H1 (cell line): ENCODE data around the gene RUFY1. TPM values are rescaled to one million over a fixed set of nuclear protein-coding genes. Genes with fewer than 3 reads are reported as not detected.

Source experiments
- CTCF ChIA-PET: fragments of 300-600 bp; sonication (Branson Sonifier 250); formaldehyde crosslinking; loops from one replicate; lab custom pipeline; 2021; ENCODE audit not compliant: partially characterized antibody; lab: Charles Lee
- POLR2A ChIA-PET: fragments of 300-600 bp; sonication (Branson Sonifier 250); formaldehyde crosslinking; loops from one replicate; lab custom pipeline; 2021; ENCODE audit warnings: inconsistent platforms; ENCODE audit not compliant: partially characterized antibody; lab: Charles Lee
- DNase-seq, 2 experiments: peaks; one replicate each; pipeline versions ENCODE4 v3.0.0 to v3.0.0-alpha.2; 2010 to 2022; ENCODE audit warnings: low spot score in 2 of 2, low read depth in 1 of 2, mixed read lengths in 1 of 2
- FAIRE-seq: peaks from 2 replicates; lab custom pipeline; 2011; peaks lifted over from hg19 to GRCh38; lab: Jason Lieb, UNC
- H2AFZ ChIP-seq: 2 replicates; pipeline ENCODE4 v1.8.1; 2012; ENCODE audit warnings: low read length, inconsistent platforms
- H2AK5ac ChIP-seq: 2 replicates; pipeline ENCODE4 v1.6.1; 2013; ENCODE audit warnings: low read depth, low read length
- H2BK120ac ChIP-seq: replicated peaks from 2 replicates; pipeline ENCODE3; 2013; ENCODE audit warnings: low read depth, low read length, inconsistent platforms
- H2BK12ac ChIP-seq: 2 replicates; pipeline ENCODE4 v1.6.1; 2013; ENCODE audit warnings: low read depth, low read length
- H2BK15ac ChIP-seq: 2 replicates; pipeline ENCODE4 v1.6.1; 2013; ENCODE audit warnings: low read length
- H2BK20ac ChIP-seq: 2 replicates; pipeline ENCODE4 v1.6.1; 2013; ENCODE audit warnings: low read length
- H2BK5ac ChIP-seq: 2 replicates; pipeline ENCODE4 v1.6.1; 2013; ENCODE audit warnings: low read depth, low read length
- H3K14ac ChIP-seq: 2 replicates; pipeline ENCODE4 v1.6.1; 2013; ENCODE audit warnings: inconsistent platforms; ENCODE audit not compliant: insufficient read length
- H3K18ac ChIP-seq: 2 replicates; pipeline ENCODE4 v1.6.1; 2013; ENCODE audit warnings: low read length; ENCODE audit errors: extremely low read depth
- H3K23ac ChIP-seq: 2 replicates; pipeline ENCODE4 v1.6.1; 2013; ENCODE audit warnings: inconsistent platforms; ENCODE audit not compliant: insufficient read length
- H3K23me2 ChIP-seq: 2 replicates; pipeline ENCODE4 v1.6.1; 2013; ENCODE audit warnings: low read depth, low read length
- H3K27ac ChIP-seq: 2 replicates; pipeline ENCODE4 v1.6.1; 2011; ENCODE audit warnings: low read depth, low read length, inconsistent platforms
- H3K27me3 ChIP-seq, 4 experiments: replicated peaks in 1 of 4; 1 replicate in 1 of 4; 2 replicates in 3 of 4; pipeline versions ENCODE4 v1.6.1 to v1.8.1; 2011 to 2013; ENCODE audit warnings: low read length in 3 of 4, mild to moderate bottlenecking in 3 of 4, inconsistent platforms in 2 of 4, mixed read lengths in 2 of 4, moderate library complexity in 1 of 4; ENCODE audit not compliant: control insufficient read depth in 3 of 4, insufficient read depth in 3 of 4; ENCODE audit errors: extremely low read depth in 1 of 4
- H3K36me3 ChIP-seq, 4 experiments: 2 replicates each; pipeline versions ENCODE4 v1.6.1 to v1.8.1; 2011 to 2013; ENCODE audit warnings: mild to moderate bottlenecking in 4 of 4, low read length in 3 of 4, moderate library complexity in 2 of 4, control low read depth in 1 of 4, inconsistent platforms in 1 of 4; ENCODE audit not compliant: insufficient read depth in 4 of 4, control insufficient read depth in 2 of 4
- H3K4ac ChIP-seq: replicated peaks from 2 replicates; pipeline ENCODE3; 2013; ENCODE audit warnings: low read length, low read depth, mixed read lengths, inconsistent platforms; ENCODE audit not compliant: insufficient read length
- H3K4me1 ChIP-seq, 4 experiments: replicated peaks in 1 of 4; 1 replicate in 1 of 4; 2 replicates in 3 of 4; pipeline versions ENCODE4 v1.6.1 to v1.8.1; 2011 to 2013; ENCODE audit warnings: low read length in 3 of 4, inconsistent platforms in 2 of 4, mixed read lengths in 1 of 4; ENCODE audit not compliant: insufficient read depth in 4 of 4, control insufficient read depth in 3 of 4
- H3K4me2 ChIP-seq, 2 experiments: 2 replicates each; pipeline versions ENCODE4 v1.6.1 to v1.8.1; 2011 to 2013; ENCODE audit warnings: low read depth in 2 of 2, low read length in 2 of 2, control low read depth in 1 of 2, inconsistent platforms in 1 of 2, mild to moderate bottlenecking in 1 of 2; ENCODE audit not compliant: insufficient read depth in 1 of 2
- H3K4me3 ChIP-seq, 4 experiments: fragments of 200-600, 300-600 bp in 1 of 4; sonication (generic), shearing (Covaris generic), sonication (Bioruptor Twin) in 1 of 4; 2 replicates each; pipeline versions ENCODE4 v1.5.1 to v1.8.1; 2011 to 2016; ENCODE audit warnings: low read length in 4 of 4, low read depth in 3 of 4, control low read depth in 2 of 4, inconsistent platforms in 2 of 4, mild to moderate bottlenecking in 2 of 4, mixed read lengths in 1 of 4, moderate library complexity in 1 of 4; ENCODE audit not compliant: insufficient read depth in 2 of 4; ENCODE audit errors: extremely low read depth in 1 of 4
- H3K56ac ChIP-seq: replicated peaks from 2 replicates; pipeline ENCODE3; 2013; ENCODE audit warnings: low read depth, mild to moderate bottlenecking, mixed read lengths, low read length, inconsistent platforms; ENCODE audit not compliant: insufficient read length
- H3K79me1 ChIP-seq: 2 replicates; pipeline ENCODE4 v1.6.1; 2013; ENCODE audit warnings: low read depth, low read length, control low read depth
- H3K79me2 ChIP-seq, 2 experiments: 2 replicates each; pipeline versions ENCODE4 v1.6.1 to v1.8.1; 2012 to 2013; ENCODE audit warnings: low read length in 2 of 2, mild to moderate bottlenecking in 2 of 2, inconsistent platforms in 1 of 2; ENCODE audit not compliant: insufficient read depth in 2 of 2, control insufficient read depth in 1 of 2
- H3K9ac ChIP-seq, 4 experiments: replicated peaks in 1 of 4; 1 replicate in 1 of 4; 2 replicates in 3 of 4; pipeline versions ENCODE4 v1.6.1 to v1.8.1; 2011 to 2013; ENCODE audit warnings: low read depth in 3 of 4, low read length in 3 of 4, control low read depth in 2 of 4, mild to moderate bottlenecking in 2 of 4, moderate library complexity in 2 of 4, inconsistent platforms in 1 of 4; ENCODE audit errors: extremely low read depth in 1 of 4
- H3K9me3 ChIP-seq, 2 experiments: 2 replicates each; pipeline versions ENCODE4 v1.6.1 to v1.8.1; 2012 to 2013; ENCODE audit warnings: mild to moderate bottlenecking in 2 of 2, moderate library complexity in 2 of 2, control low read depth in 1 of 2, inconsistent platforms in 1 of 2, low read depth in 1 of 2, low read length in 1 of 2, mixed read lengths in 1 of 2; ENCODE audit not compliant: insufficient read depth in 2 of 2
- H4K20me1 ChIP-seq, 2 experiments: replicated peaks in 1 of 2; 2 replicates each; pipeline versions ENCODE3 to v1.8.1; 2011 to 2013; ENCODE audit warnings: inconsistent platforms in 2 of 2, low read length in 2 of 2, mild to moderate bottlenecking in 1 of 2; ENCODE audit not compliant: insufficient read depth in 2 of 2, control insufficient read depth in 1 of 2
- H4K5ac ChIP-seq: 2 replicates; pipeline ENCODE4 v1.6.1; 2013; ENCODE audit warnings: low read length, low read depth, mixed read lengths, inconsistent platforms; ENCODE audit not compliant: insufficient read length
- H4K8ac ChIP-seq: 2 replicates; pipeline ENCODE4 v1.8.0; 2013; ENCODE audit warnings: mild to moderate bottlenecking, moderate library complexity, low read length, inconsistent platforms; ENCODE audit not compliant: insufficient read depth; ENCODE audit errors: extremely low read depth
- H4K91ac ChIP-seq: replicated peaks from 2 replicates; pipeline ENCODE3; 2013; ENCODE audit warnings: low read length, mixed read lengths, inconsistent platforms; ENCODE audit not compliant: insufficient read length
- BCL11A ChIP-seq, 2 experiments: IDR thresholded peaks; one replicate each; pipeline ENCODE4 v1.6.1; 2011; ENCODE audit warnings: low read depth in 2 of 2, low read length in 2 of 2, mild to moderate bottlenecking in 2 of 2
- POLR2A ChIP-seq, 2 experiments: IDR thresholded peaks; 1 replicate in 1 of 2; 2 replicates in 1 of 2; pipeline ENCODE4 v1.6.1; 2011; ENCODE audit warnings: low read depth in 2 of 2, low read length in 2 of 2, mild to moderate bottlenecking in 2 of 2; ENCODE audit errors: control extremely low read depth in 1 of 2
- POLR2AphosphoS5 ChIP-seq: IDR thresholded peaks from 2 replicates; pipeline ENCODE4 v1.6.1; 2011; ENCODE audit warnings: low read depth, low read length
- TEAD4 ChIP-seq: IDR thresholded peaks from 2 replicates; pipeline ENCODE4 v1.6.1; 2012; ENCODE audit warnings: low read depth, low read length, inconsistent platforms, mixed read lengths
- WGBS, 2 experiments: shearing (Covaris generic) in 1 of 2; methylation state at CpG; one replicate each; pipeline versions ENCODE4 v1.1.6 to v1.1.7; 2013 to 2015; ENCODE audit warnings: low lambda C conversion rate in 2 of 2, mixed read lengths in 2 of 2, inconsistent platforms in 1 of 2, low coverage in 1 of 2, missing lambda C conversion rate in 1 of 2; ENCODE audit not compliant: insufficient replicate concordance in 2 of 2, insufficient coverage in 1 of 2, insufficient read length in 1 of 2; ENCODE audit errors: extremely low coverage in 1 of 2, missing lambda C conversion rate in 1 of 2; 5-methylcytosine and 5-hydroxymethylcytosine counted together
- polyA plus RNA-seq, 7 experiments: library from polyadenylated mRNA; depleted of rRNA in 3 of 7; stranded (reverse) in 5 of 7; unstranded in 2 of 7; fragments of >200 nt in 5 of 7; fragments of 200-250 nt in 2 of 7; gene quantifications; 1 replicate in 5 of 7; 2 replicates in 1 of 7; 4 replicates in 1 of 7; pipeline versions ENCODE4 v1.2.1 to v1.2.3, GENCODE V29; 2011 to 2013; ENCODE audit warnings: missing spikeins in 2 of 7, mixed read lengths in 2 of 7
- total RNA-seq: library from RNA; stranded (reverse); fragmentation: NEBNext Ultra II Directional; extraction: Animal tissue kit (Norgen Biotek cat#: 25700); gene quantifications from 2 replicates; pipeline ENCODE4 v1.2.1, GENCODE V29; 2021

The RUFY1 gene
- total and polyA plus RNA-seq, 2 of the 8 experiments (the other 6 are each of a cell fraction or from before 2014, with no cell fraction given), result 22.4 to 29.5 TPM

- TF ChIP-seq BCL11A (IDR thresholded peaks at IDR 0.05; ENCODE audit: low read depth in 2 of 2, low read length in 2 of 2) (no peak), POLR2AphosphoS5 (peak; percentile 55), TEAD4 (no peak), POLR2A (IDR thresholded peaks at IDR 0.05; ENCODE audit: control extremely low read depth in 1 of 2, low read depth in 2 of 2, low read length in 2 of 2) (peak in 1 of 2 experiments; percentile 54; a peak in 2 of 3 replicates)
- Histone ChIP-seq H3K56ac (no peak overlapping the region), H4K91ac (no peak overlapping the region), H3K27ac (no peak overlapping the region), H3K18ac (no peak overlapping the region), H4K5ac (no peak overlapping the region), H3K4ac (no peak overlapping the region), H3K9ac (peak overlapping the region in 1 of 4 experiments; percentile 60; a peak in 1 of 7 replicates), H3K79me1 (peaks cover 3% of the 10 kb centered on the region; the same call in 1 of the 2 replicates), H4K20me1 (peaks cover 35 to 45% of the 10 kb centered on the region in 2 experiments), H3K4me1 (peaks cover 5 to 24% (median 14%) of the 10 kb centered on the region in 4 experiments), H4K8ac (no peak overlapping the region; the same call in 1 of the 2 replicates), H2BK20ac (no peak overlapping the region), H3K79me2 (peaks cover 13 to 61% of the 10 kb centered on the region in 2 experiments), H3K23ac (no peak overlapping the region), H2BK15ac (no peak overlapping the region), H3K14ac (no peak overlapping the region), H2BK120ac (no peak overlapping the region), H3K4me2 (peak overlapping the region; percentile 75 to 94), H3K9me3 (no peaks in the 10 kb centered on the region), H2BK5ac (no peak overlapping the region), H3K4me3 (peak overlapping the region; percentile 60 to 99 (median 99); a peak in 6 of 8 replicates), H2AFZ (no peak overlapping the region), H2AK5ac (no peak overlapping the region), H3K36me3 (peaks cover 26 to 68% (median 55%) of the 10 kb centered on the region in 4 experiments), H3K27me3 (no peaks in the 10 kb centered on the region), H3K23me2 (peaks cover 14% of the 10 kb centered on the region), H2BK12ac (no peak overlapping the region)
- 84% methylated on average over 5 of the region's 5 CpGs; no CpG with 5 or more reads in 1 of the 2 experiments for WGBS, 2 experiments
- FAIRE-seq (no peak), DNase-seq (no peak)
- POLR2A ChIA-PET, result interaction anchor here (0.6 to 20.5 kb wide), 12 partner anchors 18 to 181 kb away, joined by 3 to 351 read pairs (median 4); partner anchors contain the start of gene CBY3
- CTCF ChIA-PET, result interaction anchor here (0.6 to 7.7 kb wide), 6 partner anchors 10 to 47 kb away, joined by 3 to 67 read pairs (median 3); no protein-coding TSS in a partner anchor
Observed at GRCh38 chr5:179620703-179621350, 70.5 kb downstream of the RUFY1 start.
